Type B pancreatic cell (in vitro differentiated cells): Measurements from ENCODE around the gene LILRA5. TPM values are rescaled to one million over a fixed set of nuclear protein-coding genes. Genes with fewer than 3 reads are reported as not detected.
A peak's percentile ranks its signal among the peaks of the same experiment; 100 is the strongest.
"Not testable (repeated sequence)": the region's sequence is repeated elsewhere in the genome, so short reads cannot be mapped to it uniquely, and the experiment has no call there.

Experiments
- DNase-seq: peaks from one replicate; pipeline ENCODE4 v3.0.0; 2021; ENCODE audit warnings: mixed read lengths; ENCODE audit not compliant: unreplicated experiment; ENCODE audit errors: extremely low spot score
- H3K27ac Mint-ChIP-seq: 2 replicates; pipeline ENCODE4 v1.8.0; 2021; ENCODE audit warnings: mild to moderate bottlenecking, mixed read lengths
- H3K27me3 Mint-ChIP-seq: 2 replicates; pipeline ENCODE4 v1.8.0; 2021; ENCODE audit warnings: mixed read lengths
- H3K36me3 Mint-ChIP-seq: 2 replicates; pipeline ENCODE4 v1.8.0; 2021; ENCODE audit warnings: mixed read lengths
- H3K4me1 Mint-ChIP-seq: one replicate; pipeline ENCODE4 v1.8.0; 2021; ENCODE audit warnings: mixed read lengths; ENCODE audit not compliant: unreplicated experiment
- H3K4me3 Mint-ChIP-seq: 2 replicates; pipeline ENCODE4 v1.8.0; 2021; ENCODE audit warnings: mild to moderate bottlenecking, mixed read lengths
- H3K9me3 Mint-ChIP-seq: 2 replicates; pipeline ENCODE4 v1.8.0; 2021; ENCODE audit warnings: mixed read lengths
- CTCF ChIP-seq: fragments of 200-600 bp; sonication (generic); conservative IDR thresholded peaks from 2 replicates; pipeline ENCODE4 v1.5.0; 2021; ENCODE audit warnings: antibody characterized with exemption, mild to moderate bottlenecking
- total RNA-seq: library from RNA; stranded (reverse); gene quantifications from 2 replicates; pipeline ENCODE4 v1.2.1, GENCODE V29; 2021; ENCODE audit warnings: low replicate concordance

Gene LILRA5
- total RNA-seq, 1 donor from 2014 or later: not detected

- peaks cover 54% of the 10 kb centered on the region for H3K27me3 Mint-ChIP-seq
- no peak overlapping the region for H3K4me3 Mint-ChIP-seq
- no peak for TF ChIP-seq CTCF
- H3K27ac Mint-ChIP-seq: no peak overlapping the region
- H3K4me1 Mint-ChIP-seq: no peaks in the 10 kb centered on the region
- no peaks in the 10 kb centered on the region for H3K36me3 Mint-ChIP-seq
- no peaks in the 10 kb centered on the region for H3K9me3 Mint-ChIP-seq
- no peak for DNase-seq
Observed at GRCh38 chr19:54282686-54283470, 30.1 kb downstream of the LILRA5 start.

- H3K27me3 Mint-ChIP-seq: peaks cover 42% of the 10 kb centered on the region
- H3K36me3 Mint-ChIP-seq, H3K4me1 Mint-ChIP-seq, H3K4me3 Mint-ChIP-seq, DNase-seq, H3K9me3 Mint-ChIP-seq, H3K27ac Mint-ChIP-seq: not testable (repeated sequence)
Observed at GRCh38 chr19:54281729-54282075, 31.3 kb downstream of the LILRA5 start.

GRCh38 chr19:54281007-54281728, 31.8 kb downstream of the LILRA5 start, which contains the start of gene LILRB2:
Gene LILRB2, minus strand, starts transcription at chr19:54281110. Its CDS starts 614 bp downstream, at chr19:54280496.
- no peak within 1 kb of the TSS for H3K4me3 Mint-ChIP-seq
- no peaks in the 10 kb centered on the region for H3K36me3 Mint-ChIP-seq
- no peaks in the 10 kb centered on the region for H3K4me1 Mint-ChIP-seq
- no peak for TF ChIP-seq CTCF
- no peak within 1 kb of the TSS for H3K27ac Mint-ChIP-seq
- H3K9me3 Mint-ChIP-seq: no peaks in the 10 kb centered on the region
- peak; percentile 45 for DNase-seq
- peaks cover 46% of the 10 kb centered on the region for H3K27me3 Mint-ChIP-seq

DNA sequence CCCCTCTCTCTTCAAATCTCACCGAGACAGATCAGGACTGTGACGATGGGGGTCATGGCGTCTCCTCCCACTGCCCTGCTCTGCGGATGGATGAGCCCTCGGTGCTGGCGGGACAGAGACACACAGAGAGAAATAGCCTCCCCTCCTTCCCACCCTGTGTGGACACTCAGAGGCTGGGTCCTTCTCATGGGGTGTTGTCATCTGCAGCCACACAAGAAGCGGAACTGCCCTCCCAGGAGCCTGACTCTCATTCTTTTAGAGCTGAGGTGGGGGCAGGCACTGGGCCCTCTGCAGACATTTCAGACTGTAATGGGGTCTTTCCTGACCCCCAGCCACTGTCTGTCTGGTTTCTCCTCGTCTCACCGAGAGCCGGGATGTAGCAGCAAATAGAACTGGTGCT, 32.5 kb downstream of the LILRA5 start:
- not testable (repeated sequence) for H3K36me3 Mint-ChIP-seq, DNase-seq, H3K27ac Mint-ChIP-seq, H3K4me1 Mint-ChIP-seq, H3K4me3 Mint-ChIP-seq, H3K9me3 Mint-ChIP-seq
- peaks cover 48% of the 10 kb centered on the region for H3K27me3 Mint-ChIP-seq

DNA sequence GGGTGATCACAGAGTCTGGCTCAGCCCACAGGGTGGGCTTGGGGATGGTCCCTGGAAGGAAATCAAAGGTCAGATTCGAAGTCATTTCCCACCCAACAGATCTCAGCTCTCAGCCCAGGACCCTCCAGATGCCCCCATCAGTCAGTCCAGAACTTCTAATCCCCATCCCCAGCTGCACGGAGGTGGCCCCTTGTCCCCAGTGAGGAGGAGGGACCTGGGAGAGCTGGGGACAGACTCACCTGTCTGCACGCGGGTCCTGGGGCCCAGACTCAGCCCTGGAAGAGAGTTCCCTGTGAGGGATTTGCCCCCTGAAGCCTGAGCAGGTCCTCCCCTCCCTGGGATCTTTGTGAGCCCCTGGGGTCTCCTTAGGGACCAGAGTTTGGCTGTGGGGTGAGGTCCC, 32.9 kb downstream of the LILRA5 start:
- DNase-seq, H3K36me3 Mint-ChIP-seq, H3K4me3 Mint-ChIP-seq, H3K4me1 Mint-ChIP-seq, H3K9me3 Mint-ChIP-seq, H3K27ac Mint-ChIP-seq: not testable (repeated sequence)
- peaks cover 50% of the 10 kb centered on the region for H3K27me3 Mint-ChIP-seq

DNA sequence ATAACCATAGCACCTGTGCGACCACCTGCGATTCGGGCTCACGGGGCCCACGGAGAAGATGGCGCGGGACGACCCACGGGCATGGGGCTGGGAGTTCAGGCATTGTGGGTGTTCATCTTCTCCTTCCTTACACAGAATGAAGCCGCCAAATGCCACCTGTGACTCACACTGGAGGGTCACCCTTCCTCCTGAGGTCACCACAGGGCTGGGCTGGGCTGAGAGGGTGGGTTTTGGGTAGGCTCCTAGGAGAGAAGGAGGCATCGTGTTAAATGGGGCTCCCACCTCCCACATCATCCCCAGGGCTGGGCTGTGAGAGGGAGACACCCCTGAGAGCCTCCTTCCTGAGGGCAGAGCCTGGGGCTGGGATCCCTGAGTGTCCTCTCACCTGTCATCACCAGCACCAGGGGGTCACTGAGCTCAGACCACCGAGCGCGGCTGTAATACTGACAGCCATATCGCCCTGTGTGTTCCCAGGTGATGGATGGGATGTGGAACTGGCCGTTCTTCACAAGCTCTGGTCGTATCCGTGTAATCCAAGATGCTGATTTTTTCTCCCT, 33.5 kb downstream of the LILRA5 start:
- no peaks in the 10 kb centered on the region for H3K4me1 Mint-ChIP-seq
- H3K27ac Mint-ChIP-seq: no peak overlapping the region
- TF ChIP-seq CTCF: no peak
- no peaks in the 10 kb centered on the region for H3K9me3 Mint-ChIP-seq
- H3K36me3 Mint-ChIP-seq: no peaks in the 10 kb centered on the region
- DNase-seq: no peak
- H3K27me3 Mint-ChIP-seq: peaks cover 47% of the 10 kb centered on the region
- no peak overlapping the region for H3K4me3 Mint-ChIP-seq

GRCh38 chr19:54278571-54279195, 34.3 kb downstream of the LILRA5 start:
- not testable (repeated sequence) for H3K4me3 Mint-ChIP-seq, H3K4me1 Mint-ChIP-seq, H3K36me3 Mint-ChIP-seq, DNase-seq, H3K27ac Mint-ChIP-seq, H3K9me3 Mint-ChIP-seq
- H3K27me3 Mint-ChIP-seq: peaks cover 50% of the 10 kb centered on the region

DNA sequence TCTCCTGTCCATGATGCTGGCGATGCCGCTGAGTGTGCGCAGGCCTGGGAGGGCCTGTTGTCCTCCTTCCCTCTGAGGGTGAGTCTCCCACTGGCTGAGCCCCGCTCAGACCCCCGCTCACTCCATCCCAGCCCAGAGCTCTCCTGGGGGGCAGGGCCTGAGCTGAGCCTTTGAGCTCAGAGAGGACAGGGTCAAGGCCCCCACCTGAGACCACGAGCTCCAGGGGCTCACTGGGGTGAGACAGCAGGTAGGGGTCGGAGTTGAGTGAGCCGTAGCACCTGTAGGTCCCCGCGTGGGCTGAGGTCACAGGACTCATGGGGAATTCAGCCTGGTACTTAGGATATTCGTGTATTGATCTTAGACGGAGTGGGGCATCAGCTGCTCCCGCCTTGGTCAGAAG, 34.9 kb downstream of the LILRA5 start:
- H3K4me3 Mint-ChIP-seq, DNase-seq, H3K4me1 Mint-ChIP-seq, H3K36me3 Mint-ChIP-seq, H3K27ac Mint-ChIP-seq, H3K9me3 Mint-ChIP-seq: not testable (repeated sequence)
- peaks cover 50% of the 10 kb centered on the region for H3K27me3 Mint-ChIP-seq

DNA sequence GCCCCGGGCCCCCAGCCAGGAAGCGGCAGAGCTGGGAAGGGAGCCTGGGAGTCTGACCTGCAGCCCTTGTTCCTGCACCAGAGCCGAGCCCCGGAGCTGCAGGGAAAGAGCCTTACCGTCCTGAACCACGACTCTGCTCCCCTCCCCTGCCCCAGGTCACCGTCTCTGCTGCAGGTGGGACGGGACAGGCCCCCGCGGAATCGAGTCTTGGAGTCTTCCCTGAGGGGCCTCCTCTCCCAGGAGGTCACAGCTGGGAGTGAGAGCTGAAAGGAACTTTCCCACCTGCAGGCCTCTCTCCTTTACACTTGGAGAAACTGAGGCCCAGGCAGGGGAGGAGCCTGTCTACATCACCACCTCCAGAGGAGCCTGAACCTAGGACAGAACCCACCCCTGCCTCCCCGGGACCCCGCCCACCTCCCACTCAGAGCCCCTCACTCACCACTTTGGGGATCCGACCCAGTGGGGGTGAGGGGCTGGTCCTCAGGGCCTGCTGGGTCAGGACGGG, 35.8 kb downstream of the LILRA5 start:
- H3K4me3 Mint-ChIP-seq, H3K4me1 Mint-ChIP-seq, H3K36me3 Mint-ChIP-seq, H3K27ac Mint-ChIP-seq, H3K9me3 Mint-ChIP-seq: not testable (repeated sequence)
- peaks cover 47% of the 10 kb centered on the region for H3K27me3 Mint-ChIP-seq
- DNase-seq: peak; percentile 58
